Fibroblast of peridontal ligament (primary cell): Measurements from ENCODE around the gene UBE3C.
"Not testable (repeated sequence)": the region's sequence is repeated elsewhere in the genome, so short reads cannot be mapped to it uniquely, and the experiment has no call there.

Source experiments
- DNase-seq: peaks from one replicate; pipeline ENCODE4 v3.0.0-alpha.2; 2010; ENCODE audit errors: extremely low read depth

Gene UBE3C

GRCh38 chr7:157235357-157236333, 96.9 kb downstream of the UBE3C start:
- DNase-seq, result peak; percentile 70

- DNase-seq, result no peak
Measured at GRCh38 chr7:157238087-157238486, 99.4 kb downstream of the UBE3C start.

DNA sequence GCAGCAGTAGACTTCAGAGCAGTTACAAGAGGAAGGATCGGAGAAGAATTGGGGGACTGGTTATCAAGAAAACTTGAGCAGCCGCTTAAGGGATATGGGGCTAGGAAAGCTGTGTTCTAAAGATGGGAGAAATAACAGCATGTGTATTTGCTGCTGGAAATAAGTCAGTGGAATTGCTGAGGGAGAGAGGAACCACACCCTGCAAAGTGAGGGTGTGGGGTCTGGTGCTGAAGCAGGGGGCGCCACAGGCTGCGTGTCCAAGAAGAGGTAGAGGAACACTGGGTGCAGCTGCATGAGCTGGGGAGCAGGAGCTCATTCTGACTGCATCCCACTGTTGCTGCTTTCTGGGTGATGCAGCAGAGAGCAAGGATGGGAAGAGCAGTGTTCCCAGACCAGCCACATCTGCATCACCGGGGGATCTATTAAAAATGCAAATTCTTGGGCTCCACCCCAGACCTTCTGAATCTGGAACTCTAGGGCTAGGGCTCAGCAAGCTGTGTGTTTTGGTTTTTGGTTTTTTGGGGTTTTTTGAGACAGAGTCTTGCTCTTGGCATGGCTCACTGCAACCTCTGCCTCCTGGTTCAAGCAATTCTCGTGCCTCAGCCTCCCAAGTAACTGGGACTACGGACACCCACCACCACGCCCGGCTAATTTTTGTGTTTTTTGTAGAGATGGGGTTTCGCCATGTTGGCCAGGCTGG, 101.0 kb downstream of the UBE3C start:
- DNase-seq, result no peak

GRCh38 chr7:157241631-157242030, 102.9 kb downstream of the UBE3C start:
- no peak for DNase-seq

GRCh38 chr7:157244516-157245294, 106.0 kb downstream of the UBE3C start:
- no peak for DNase-seq

DNA sequence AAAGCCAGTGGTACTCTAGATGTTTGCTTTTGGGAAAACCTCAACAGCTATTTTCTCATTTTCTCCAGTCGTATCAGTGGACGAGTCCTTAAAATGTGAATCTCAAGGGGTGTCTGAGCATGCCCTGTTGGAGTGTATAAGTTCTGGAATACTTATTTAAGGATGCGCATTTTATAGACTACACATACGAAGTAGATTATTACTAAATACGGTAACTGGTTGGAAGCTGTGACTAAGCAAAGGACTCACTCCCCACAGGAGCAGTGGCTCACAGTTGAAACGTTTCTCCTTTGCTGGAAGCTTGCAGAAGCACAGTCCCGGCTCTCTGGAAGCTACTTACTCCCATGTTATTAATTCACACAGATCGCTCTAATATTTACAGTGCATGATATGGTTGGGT, 107.3 kb downstream of the UBE3C start:
- no peak for DNase-seq

GRCh38 chr7:157248659-157249058, 109.9 kb downstream of the UBE3C start:
- no peak for DNase-seq

GRCh38 chr7:157250605-157251228, 112.0 kb downstream of the UBE3C start:
- peak; percentile 71 for DNase-seq

DNA sequence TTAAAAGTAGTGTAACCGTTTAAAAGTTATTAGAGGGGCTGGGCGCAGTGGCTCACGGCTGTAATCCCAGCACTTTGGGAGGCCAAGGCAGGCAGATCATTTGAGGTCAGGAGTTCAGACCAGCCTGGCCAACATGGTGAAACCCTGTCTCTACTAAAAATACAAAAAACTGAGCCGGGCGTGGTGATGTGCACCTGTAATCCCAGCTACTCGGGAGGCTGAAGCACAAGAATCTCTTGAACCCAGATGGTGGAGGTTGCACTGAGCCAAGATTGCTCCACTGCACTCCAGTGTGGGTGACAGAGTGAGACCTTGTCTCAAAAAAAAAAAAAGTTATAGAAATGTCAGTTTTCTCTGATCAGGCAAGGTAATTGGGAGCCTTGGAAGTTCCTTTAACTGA, 113.1 kb downstream of the UBE3C start:
- DNase-seq, result not testable (repeated sequence)

DNA sequence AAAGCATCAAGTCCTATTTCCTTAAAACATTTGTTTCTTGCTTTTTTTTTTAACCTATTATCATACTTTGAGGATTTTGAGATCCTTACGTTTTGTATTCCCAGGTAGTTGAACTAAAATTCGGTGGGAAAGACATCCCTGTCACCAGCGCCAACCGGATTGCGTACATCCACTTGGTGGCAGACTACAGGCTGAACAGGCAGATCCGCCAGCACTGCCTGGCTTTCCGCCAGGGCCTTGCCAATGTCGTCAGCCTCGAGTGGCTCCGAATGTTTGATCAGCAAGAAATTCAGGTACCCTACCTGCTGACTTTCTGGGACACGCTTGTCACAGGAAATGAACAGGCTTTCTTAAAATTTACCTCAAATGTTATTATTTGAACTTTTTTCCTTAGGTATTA, 115.1 kb downstream of the UBE3C start:
- DNase-seq, result no peak

- DNase-seq, result not testable (repeated sequence)
Measured at GRCh38 chr7:157254781-157255180, 116.1 kb downstream of the UBE3C start.

DNA sequence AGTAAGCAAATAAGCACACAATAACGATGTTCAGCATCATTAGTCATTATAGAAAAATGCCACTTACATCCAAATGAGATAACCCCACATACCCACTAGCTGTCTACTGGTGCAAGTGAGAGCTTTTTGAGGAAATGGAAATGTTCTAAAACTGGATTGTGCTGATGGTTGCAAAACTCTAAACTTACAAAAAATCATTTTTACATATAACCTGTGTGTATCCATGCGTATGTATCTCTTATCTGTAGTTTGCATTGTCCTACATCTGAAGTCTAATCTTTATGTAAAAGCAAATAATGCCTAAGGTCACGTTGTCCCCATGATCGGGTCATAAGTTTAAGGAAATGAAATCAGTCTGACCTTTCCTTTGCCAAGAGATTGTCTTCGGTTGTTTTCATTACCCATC, 116.5 kb downstream of the UBE3C start:
- DNase-seq, result no peak

- DNase-seq, result no peak
Measured at GRCh38 chr7:157263156-157263555, 124.4 kb downstream of the UBE3C start.

DNA sequence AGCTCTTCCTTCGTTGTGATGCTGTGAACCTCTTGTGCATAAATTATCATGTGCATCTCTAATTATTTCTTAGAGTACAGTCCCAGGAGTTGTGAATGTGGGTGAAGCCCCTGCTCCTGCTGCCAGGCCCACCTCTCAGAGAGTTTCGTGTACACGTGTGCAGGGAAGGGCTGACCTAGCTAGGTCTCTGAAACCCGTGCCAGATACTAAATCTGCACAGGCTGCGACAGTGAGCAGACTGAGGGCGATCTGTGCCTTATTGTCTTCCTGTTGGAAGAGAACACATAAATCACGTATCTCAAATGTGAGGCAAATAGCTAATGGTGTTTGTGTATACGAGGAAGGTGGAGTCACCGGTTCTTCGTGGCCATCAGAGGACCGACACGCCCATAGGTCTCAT, 126.3 kb downstream of the UBE3C start:
- no peak for DNase-seq

DNA sequence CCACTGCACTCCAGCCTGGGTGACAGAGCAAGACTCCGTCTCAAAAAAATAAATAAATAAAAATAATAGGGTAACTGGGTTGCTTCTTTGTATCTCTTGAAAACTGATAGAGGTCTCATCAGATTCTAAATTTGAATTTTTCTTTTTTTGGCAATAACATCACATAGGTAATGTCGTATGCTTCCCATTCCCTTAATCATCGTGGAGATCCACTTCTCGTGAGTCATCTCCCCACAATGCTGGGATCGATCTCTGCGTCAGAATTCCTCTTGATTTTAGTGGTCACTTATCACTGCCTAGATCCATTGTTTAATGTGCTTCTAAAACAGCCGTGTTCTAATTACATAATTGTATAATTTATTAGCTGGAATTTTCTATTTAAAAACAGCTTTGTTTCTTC, 127.5 kb downstream of the UBE3C start:
- no peak for DNase-seq

DNA sequence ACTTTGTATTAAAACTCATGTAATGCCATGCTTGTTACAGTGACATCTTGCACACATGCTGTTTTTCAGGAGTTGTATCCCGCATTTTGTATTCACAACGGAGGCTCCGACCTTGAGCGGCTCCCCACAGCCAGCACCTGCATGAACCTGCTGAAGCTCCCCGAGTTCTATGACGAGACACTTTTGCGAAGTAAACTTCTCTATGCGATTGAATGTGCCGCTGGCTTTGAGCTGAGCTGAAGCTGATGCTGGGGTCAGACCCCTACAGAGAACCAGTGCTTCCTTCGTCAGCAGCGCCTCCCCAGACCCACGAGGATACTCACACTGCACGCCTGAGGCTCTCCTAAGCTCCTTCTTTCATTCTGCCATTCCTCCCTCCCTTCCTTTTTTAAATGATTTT, 128.8 kb downstream of the UBE3C start:
- no peak for DNase-seq

GRCh38 chr7:157267956-157268355, 129.2 kb downstream of the UBE3C start:
- DNase-seq, result no peak

- DNase-seq, result no peak
Measured at GRCh38 chr7:157268540-157268939, 129.8 kb downstream of the UBE3C start.

DNA sequence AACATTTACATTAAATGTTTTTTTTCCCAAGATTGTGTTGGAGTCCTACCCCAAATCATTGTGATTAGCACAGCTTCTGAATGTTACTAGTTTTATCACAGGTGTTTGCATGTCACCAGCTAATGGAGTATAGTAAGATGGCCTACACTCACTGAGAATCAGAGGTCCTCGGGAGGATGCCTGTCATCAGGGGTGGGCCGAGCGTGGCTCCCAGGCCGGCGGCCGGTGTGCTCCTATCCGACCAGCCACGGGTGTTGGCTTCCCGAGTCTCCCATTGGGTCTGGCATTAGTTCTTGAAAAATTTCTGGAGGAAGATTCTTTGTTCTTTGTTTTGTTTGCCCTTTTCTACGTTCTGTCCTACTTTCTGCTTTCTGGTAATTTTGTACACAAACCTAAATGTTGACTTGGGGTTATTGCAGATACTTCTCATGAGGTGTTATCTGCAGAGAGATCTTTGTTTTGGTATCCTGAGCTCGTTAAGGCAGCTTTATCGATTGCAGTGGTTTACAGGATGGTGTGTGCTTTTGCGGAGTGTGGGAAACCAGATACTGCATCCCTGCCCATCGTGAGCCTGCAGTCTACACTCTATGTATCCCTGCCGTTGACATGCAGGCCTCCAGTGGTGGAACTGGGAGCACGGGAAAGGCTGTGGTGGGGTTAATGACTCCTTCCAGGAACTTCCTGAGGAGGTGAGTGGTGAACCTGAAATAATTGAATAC, 130.8 kb downstream of the UBE3C start:
- DNase-seq, result no peak

DNA sequence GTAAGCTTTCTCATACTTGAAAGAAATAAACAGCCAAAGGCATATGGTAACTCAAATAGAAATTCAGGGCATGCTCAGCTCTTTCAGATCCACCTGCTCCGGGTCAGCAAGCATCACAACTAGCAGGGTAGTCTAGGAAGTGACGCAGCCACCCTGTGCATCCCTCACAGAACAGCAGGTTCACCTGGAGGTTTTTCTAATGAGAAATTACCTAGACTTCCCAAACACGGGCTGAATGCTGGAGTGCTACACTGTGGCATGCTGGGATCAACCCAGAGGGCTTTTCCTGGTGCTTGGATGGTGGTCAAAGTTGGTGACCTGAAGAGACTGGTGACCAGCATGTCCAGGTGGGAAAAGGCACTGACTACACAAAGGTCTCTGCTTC, 131.3 kb downstream of the UBE3C start:
- no peak for DNase-seq
